ENCODE measurements around the gene RAP1A.

GRCh38 chr1:111666828-111667227, 47.2 kb downstream of the RAP1A start:
- TF ChIP-seq, protein P1, sequence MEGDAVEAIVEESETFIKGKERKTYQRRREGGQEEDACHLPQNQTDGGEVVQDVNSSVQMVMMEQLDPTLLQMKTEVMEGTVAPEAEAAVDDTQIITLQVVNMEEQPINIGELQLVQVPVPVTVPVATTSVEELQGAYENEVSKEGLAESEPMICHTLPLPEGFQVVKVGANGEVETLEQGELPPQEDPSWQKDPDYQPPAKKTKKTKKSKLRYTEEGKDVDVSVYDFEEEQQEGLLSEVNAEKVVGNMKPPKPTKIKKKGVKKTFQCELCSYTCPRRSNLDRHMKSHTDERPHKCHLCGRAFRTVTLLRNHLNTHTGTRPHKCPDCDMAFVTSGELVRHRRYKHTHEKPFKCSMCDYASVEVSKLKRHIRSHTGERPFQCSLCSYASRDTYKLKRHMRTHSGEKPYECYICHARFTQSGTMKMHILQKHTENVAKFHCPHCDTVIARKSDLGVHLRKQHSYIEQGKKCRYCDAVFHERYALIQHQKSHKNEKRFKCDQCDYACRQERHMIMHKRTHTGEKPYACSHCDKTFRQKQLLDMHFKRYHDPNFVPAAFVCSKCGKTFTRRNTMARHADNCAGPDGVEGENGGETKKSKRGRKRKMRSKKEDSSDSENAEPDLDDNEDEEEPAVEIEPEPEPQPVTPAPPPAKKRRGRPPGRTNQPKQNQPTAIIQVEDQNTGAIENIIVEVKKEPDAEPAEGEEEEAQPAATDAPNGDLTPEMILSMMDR (IDR thresholded peaks at IDR 0.05; ENCODE audit: low read depth, low read length, poor library complexity, severe bottlenecking): no peak
- no peak for TF ChIP-seq EZH2phosphoT487 (IDR thresholded peaks at IDR 0.05; ENCODE audit: borderline replicate concordance, low read length)

Data from DOHH2 (cell line).